PC-9 (cell line): Measurements from ENCODE around the gene CYTH3. TPM values are rescaled to one million over a fixed set of nuclear protein-coding genes. Genes with fewer than 3 reads are reported as not detected.

ENCODE experiments used
- BruUV-seq: library from RNA; stranded (reverse); fragments of 400-500 nt; replicated peaks from 2 replicates; lab custom pipeline; 2021; lab: Mats Ljungman, UMichigan
- CTCF ChIA-PET: fragments of 300-600 bp; sonication (Branson Sonifier 250); formaldehyde crosslinking; loops from one replicate; lab custom pipeline; 2022; ENCODE audit warnings: antibody characterized with exemption; lab: Charles Lee
- POLR2A ChIA-PET: fragments of 300-600 bp; sonication (Branson Sonifier 250); formaldehyde crosslinking; loops from one replicate; lab custom pipeline; 2022; ENCODE audit warnings: antibody characterized with exemption; ENCODE audit not compliant: unreplicated experiment; lab: Charles Lee
- DNase-seq, 2 experiments: peaks; one replicate each; pipeline versions ENCODE4 v3.0.0 to v3.0.0-alpha.2; 2015 to 2022; ENCODE audit warnings: mixed read lengths in 1 of 2
- H2AFZ ChIP-seq: fragments of 200-600 bp; sonication (generic); 2 replicates; pipeline ENCODE4 v1.8.1; 2017; ENCODE audit warnings: antibody characterized with exemption
- H3F3A ChIP-seq: fragments of 200-600 bp; sonication (generic); 2 replicates; pipeline ENCODE4 v1.8.1; 2017; ENCODE audit warnings: antibody characterized with exemption, mild to moderate bottlenecking, low read depth; ENCODE audit not compliant: insufficient read depth
- H3K27ac ChIP-seq: fragments of 200-600 bp; sonication (generic); 2 replicates; pipeline ENCODE4 v1.6.1; 2016; ENCODE audit warnings: mixed run types
- H3K27me3 ChIP-seq: fragments of 200-600 bp; sonication (generic); 2 replicates; pipeline ENCODE4 v1.6.1; 2016; ENCODE audit warnings: low read depth, mixed run types; ENCODE audit not compliant: insufficient read depth
- H3K36me3 ChIP-seq: fragments of 200-600 bp; sonication (generic); 2 replicates; pipeline ENCODE4 v1.6.1; 2016; ENCODE audit warnings: low read depth, mixed run types
- H3K4me1 ChIP-seq: fragments of 200-600 bp; sonication (generic); replicated peaks from 2 replicates; pipeline ENCODE4 v1.6.1; 2016; ENCODE audit warnings: mixed run types; ENCODE audit not compliant: insufficient read depth
- H3K4me2 ChIP-seq: fragments of 200-600 bp; sonication (generic); 2 replicates; pipeline ENCODE4 v1.6.1; 2017; ENCODE audit warnings: mixed run types
- H3K4me3 ChIP-seq: fragments of 200-600 bp; sonication (generic); 2 replicates; pipeline ENCODE4 v1.6.1; 2016; ENCODE audit warnings: mixed run types
- H3K79me2 ChIP-seq: fragments of 200-600 bp; sonication (generic); 2 replicates; pipeline ENCODE4 v1.6.1; 2017; ENCODE audit warnings: low read depth, mixed run types
- H3K9me2 ChIP-seq: fragments of 200-600 bp; sonication (generic); 2 replicates; pipeline ENCODE4 v1.8.1; 2017; ENCODE audit warnings: mild to moderate bottlenecking; ENCODE audit not compliant: insufficient read depth
- H3K9me3 ChIP-seq: fragments of 200-600 bp; sonication (generic); 2 replicates; pipeline ENCODE4 v1.8.1; 2016; ENCODE audit warnings: low read depth; ENCODE audit not compliant: insufficient read depth
- H4K20me1 ChIP-seq: fragments of 200-600 bp; sonication (generic); 2 replicates; pipeline ENCODE4 v1.8.1; 2017; ENCODE audit not compliant: insufficient read depth
- EZH2 ChIP-seq: fragments of 200-600 bp; sonication (generic); IDR thresholded peaks from 2 replicates; pipeline ENCODE4 v1.8.0; 2017; ENCODE audit warnings: antibody characterized with exemption, low read depth
- intact Hi-C: fragments of 100-400 bp; cut with micrococcal nuclease; formaldehyde crosslinking; loops from one replicate; pipeline ENCODE4 v1.10.0; 2022; ENCODE audit not compliant: unreplicated experiment
- total RNA-seq: library from RNA; stranded (reverse); gene quantifications from 2 replicates; pipeline ENCODE4 v1.2.3, GENCODE V29; 2021
- TF ChIP-seq, protein P1 (sequence below): fragments of 200-600 bp; sonication (generic); conservative IDR thresholded peaks from 2 replicates; pipeline ENCODE4 v1.6.1; 2017; ENCODE audit warnings: mixed run types, antibody characterized with exemption, mild to moderate bottlenecking, moderate library complexity

The CYTH3 gene
- total RNA-seq, 1 experiment from 2014 or later: 84.4 TPM

- POLR2A ChIA-PET: no interaction called here
- no TSS peak for BruUV-seq
- intact Hi-C loops: loop anchor here (5.0 kb wide), 1 partner anchor 71 kb away; no protein-coding TSS in a partner anchor
- H3K4me3 ChIP-seq: no peak overlapping the region
- H3K9me3 ChIP-seq: no peaks in the 10 kb centered on the region
- DNase-seq: no peak
- TF ChIP-seq EZH2: no peak
- TF ChIP-seq, protein P1, sequence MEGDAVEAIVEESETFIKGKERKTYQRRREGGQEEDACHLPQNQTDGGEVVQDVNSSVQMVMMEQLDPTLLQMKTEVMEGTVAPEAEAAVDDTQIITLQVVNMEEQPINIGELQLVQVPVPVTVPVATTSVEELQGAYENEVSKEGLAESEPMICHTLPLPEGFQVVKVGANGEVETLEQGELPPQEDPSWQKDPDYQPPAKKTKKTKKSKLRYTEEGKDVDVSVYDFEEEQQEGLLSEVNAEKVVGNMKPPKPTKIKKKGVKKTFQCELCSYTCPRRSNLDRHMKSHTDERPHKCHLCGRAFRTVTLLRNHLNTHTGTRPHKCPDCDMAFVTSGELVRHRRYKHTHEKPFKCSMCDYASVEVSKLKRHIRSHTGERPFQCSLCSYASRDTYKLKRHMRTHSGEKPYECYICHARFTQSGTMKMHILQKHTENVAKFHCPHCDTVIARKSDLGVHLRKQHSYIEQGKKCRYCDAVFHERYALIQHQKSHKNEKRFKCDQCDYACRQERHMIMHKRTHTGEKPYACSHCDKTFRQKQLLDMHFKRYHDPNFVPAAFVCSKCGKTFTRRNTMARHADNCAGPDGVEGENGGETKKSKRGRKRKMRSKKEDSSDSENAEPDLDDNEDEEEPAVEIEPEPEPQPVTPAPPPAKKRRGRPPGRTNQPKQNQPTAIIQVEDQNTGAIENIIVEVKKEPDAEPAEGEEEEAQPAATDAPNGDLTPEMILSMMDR: no peak
- H3K79me2 ChIP-seq: peaks cover 33% of the 10 kb centered on the region
- CTCF ChIA-PET: no interaction called here
- no peaks in the 10 kb centered on the region for H3K36me3 ChIP-seq
- no peak overlapping the region for H3K27ac ChIP-seq
- H3K9me2 ChIP-seq: no peaks in the 10 kb centered on the region
- H4K20me1 ChIP-seq: no peaks in the 10 kb centered on the region
- H2AFZ ChIP-seq: no peak overlapping the region
- H3K4me1 ChIP-seq: no peaks in the 10 kb centered on the region
- peaks cover 10% of the 10 kb centered on the region; the same call in 1 of the 2 replicates for H3F3A ChIP-seq
- H3K4me2 ChIP-seq: no peak overlapping the region
- no peaks in the 10 kb centered on the region for H3K27me3 ChIP-seq
Observed at GRCh38 chr7:6251653-6252052, 20.8 kb downstream of the CYTH3 start.

GRCh38 chr7:6250364-6250833 is 22.0 kb downstream of the CYTH3 start:
- no peak for DNase-seq
- no peak overlapping the region for H3K27ac ChIP-seq
- H3K9me2 ChIP-seq: no peaks in the 10 kb centered on the region
- no peaks in the 10 kb centered on the region for H3K9me3 ChIP-seq
- H3K27me3 ChIP-seq: no peaks in the 10 kb centered on the region
- no peaks in the 10 kb centered on the region for H3K4me1 ChIP-seq
- H3K79me2 ChIP-seq: peaks cover 34% of the 10 kb centered on the region
- H4K20me1 ChIP-seq: no peaks in the 10 kb centered on the region
- TF ChIP-seq, protein P1: no peak
- no peak for TF ChIP-seq EZH2
- H3K36me3 ChIP-seq: no peaks in the 10 kb centered on the region
- ChIA-PET POLR2A (no interaction called here), CTCF (interaction anchor here (0.7 kb wide), 1 partner anchor 1599 kb away, joined by 3 read pairs; no protein-coding TSS in a partner anchor)
- H3K4me3 ChIP-seq: no peak overlapping the region
- H2AFZ ChIP-seq: no peak overlapping the region
- no peak overlapping the region for H3K4me2 ChIP-seq
- H3F3A ChIP-seq: peaks cover 10% of the 10 kb centered on the region; the same call in 1 of the 2 replicates
- intact Hi-C loops: loop anchor here (5.0 kb wide), 1 partner anchor 72 kb away; no protein-coding TSS in a partner anchor
- BruUV-seq: no TSS peak

GRCh38 chr7:6249043-6249442 is 23.4 kb downstream of the CYTH3 start:
- no peak overlapping the region for H3K27ac ChIP-seq
- POLR2A ChIA-PET: no interaction called here
- no peaks in the 10 kb centered on the region for H3K4me1 ChIP-seq

More at GRCh38 chr7:6249043-6249442, 23.4 kb downstream of the CYTH3 start:
- Histone ChIP-seq H3F3A (peaks cover 4% of the 10 kb centered on the region; the same call in 1 of the 2 replicates), H3K4me3 (no peak overlapping the region), H3K27me3 (no peaks in the 10 kb centered on the region), H3K79me2 (peaks cover 27% of the 10 kb centered on the region), H3K9me2 (no peaks in the 10 kb centered on the region), H3K4me2 (no peak overlapping the region), H3K9me3 (no peaks in the 10 kb centered on the region; the same call in 1 of the 2 replicates), H2AFZ (no peak overlapping the region), H3K36me3 (no peaks in the 10 kb centered on the region), H4K20me1 (no peaks in the 10 kb centered on the region)
- BruUV-seq: no TSS peak
- intact Hi-C loops: no loop called here
- no peak for DNase-seq
- no peak for TF ChIP-seq EZH2
- TF ChIP-seq, protein P1: no peak
- CTCF ChIA-PET: no interaction called here
